HT1080 (cell line): ENCODE results near the gene PHYHD1. TPM values are rescaled to one million over a fixed set of nuclear protein-coding genes. Genes with fewer than 3 reads are reported as not detected.

Source experiments
- DNase-seq: peaks from one replicate; pipeline ENCODE4 v3.0.0-alpha.2; 2015; ENCODE audit warnings: low read depth
- polyA plus RNA-seq, 2 experiments: library from polyadenylated mRNA; depleted of rRNA; stranded (reverse); fragments of >200 nt; gene quantifications; 2 replicates each; pipeline ENCODE4 v1.2.3, GENCODE V29; 2015
- total RNA-seq: library from RNA; depleted of rRNA; stranded (reverse); fragments of >200 nt; shearing (Covaris generic); gene quantifications from 2 replicates; pipeline ENCODE4 v1.2.3, GENCODE V29; 2014; rRNA removed

The PHYHD1 gene
- 0.16 TPM in 1 of 2 replicates, not detected in the other for total RNA-seq
- not detected in 2 replicates for polyA plus RNA-seq (2015; cell fraction: cytosol; rRNA removed)
- not detected in 2 replicates for polyA plus RNA-seq (2015; cell fraction: nucleus; rRNA removed)

DNA sequence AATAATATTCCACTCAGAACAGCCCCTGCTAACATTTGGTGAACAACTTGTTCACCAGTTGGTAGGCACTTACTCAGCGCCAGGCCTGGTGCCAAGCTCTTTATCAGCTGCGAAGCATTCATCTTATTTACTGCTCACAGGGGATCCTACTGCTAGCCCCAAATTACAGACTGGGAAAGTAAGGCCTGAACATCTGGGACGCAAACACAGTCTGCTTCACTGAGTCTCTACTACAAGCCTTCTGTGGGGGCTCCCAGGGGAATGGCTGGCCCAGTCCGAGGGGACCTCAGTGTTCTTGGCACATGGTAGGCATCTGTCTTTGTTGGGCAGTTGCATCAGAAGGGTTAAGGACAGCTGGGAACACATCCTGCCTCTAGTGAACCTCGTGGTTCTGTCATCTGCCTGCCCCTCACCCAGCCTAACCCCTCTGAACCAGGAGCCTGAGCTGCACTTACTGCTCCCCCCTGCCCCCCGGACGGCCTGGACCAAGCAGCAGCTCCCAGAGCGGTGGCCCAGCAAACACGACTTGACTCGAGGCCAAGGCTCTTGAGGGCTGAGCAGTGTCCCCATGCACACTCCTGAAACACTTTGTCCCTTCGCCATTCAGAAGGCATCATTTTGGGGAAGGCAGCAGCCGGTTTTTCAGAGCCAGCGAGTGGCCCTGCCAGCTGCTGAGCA, at the start of gene PHYHD1:
Gene PHYHD1, plus strand, starts transcription at position 602 of the 678 bp plus-strand sequence. CDS start 1,342 bp downstream, outside the sequence.
- no peak for DNase-seq

DNA sequence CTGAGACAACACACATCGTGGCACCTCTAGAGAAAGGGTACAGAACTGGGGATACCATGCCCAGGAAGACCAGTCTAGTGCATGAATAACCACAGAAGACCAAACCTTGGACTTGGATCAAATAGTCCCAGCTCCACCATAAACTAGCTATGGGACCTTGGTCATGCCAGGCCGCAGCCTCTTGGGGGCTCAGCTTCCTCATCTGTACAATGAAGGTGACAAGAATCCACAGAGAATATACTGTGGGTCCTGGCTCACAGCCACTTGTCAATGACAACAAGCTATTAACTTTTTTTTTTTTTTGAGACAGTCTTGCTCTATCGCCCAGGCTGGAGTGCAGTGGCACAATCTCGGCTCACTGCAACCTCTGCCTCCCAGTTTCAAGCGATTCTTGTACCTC, 42.9 kb upstream of the PHYHD1 start:
- DNase-seq: no peak

DNA sequence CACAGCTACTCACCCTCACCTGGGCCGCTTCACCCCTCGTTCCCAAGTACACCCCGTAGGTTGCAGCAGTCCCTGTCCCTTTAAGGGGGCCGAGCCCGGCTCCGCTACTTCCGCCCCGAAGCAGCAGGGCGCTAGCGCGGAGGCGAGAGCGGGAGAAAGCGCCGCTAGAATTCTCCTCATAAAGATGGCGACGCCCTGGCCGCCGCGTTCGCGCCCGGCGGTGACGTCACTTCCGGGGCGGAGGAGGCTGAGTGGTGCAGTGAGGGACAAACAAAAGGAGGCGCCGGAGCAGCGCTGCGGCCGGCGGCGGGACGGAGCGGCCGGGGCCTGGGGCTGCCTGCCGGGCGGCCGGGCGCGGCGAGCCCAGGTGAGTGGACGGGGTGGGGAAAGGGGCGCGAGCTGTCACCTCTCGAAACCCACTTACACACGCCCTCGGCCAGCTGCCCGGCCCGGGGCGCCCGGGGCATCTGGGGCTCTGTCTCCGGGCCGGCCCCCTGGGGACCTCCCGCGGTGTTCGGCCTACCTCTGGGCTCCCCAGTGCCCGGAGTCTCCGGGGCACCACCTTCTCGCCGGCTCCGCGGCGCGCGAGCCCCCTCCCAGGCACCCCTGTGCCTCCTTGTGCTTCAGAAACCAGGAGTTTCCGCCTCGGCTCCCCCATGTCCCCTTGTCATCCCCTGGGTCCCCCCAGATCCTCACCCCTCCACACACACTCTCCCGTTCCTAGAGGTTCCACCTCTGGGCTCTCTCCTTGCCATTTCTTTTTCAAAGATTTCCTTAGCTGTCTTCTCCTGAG, 38.7 kb upstream of the PHYHD1 start, which contains the start of the genes KYAT1 and LRRC8A:
Gene KYAT1, minus strand, starts transcription at position 67 of the 793 bp plus-strand sequence. CDS start 36,545 bp downstream, outside the sequence.
Gene LRRC8A, plus strand, starts transcription at position 250 of the 793 bp plus-strand sequence. CDS start 25,032 bp downstream, outside the sequence.
- DNase-seq: peak; percentile 96

DNA sequence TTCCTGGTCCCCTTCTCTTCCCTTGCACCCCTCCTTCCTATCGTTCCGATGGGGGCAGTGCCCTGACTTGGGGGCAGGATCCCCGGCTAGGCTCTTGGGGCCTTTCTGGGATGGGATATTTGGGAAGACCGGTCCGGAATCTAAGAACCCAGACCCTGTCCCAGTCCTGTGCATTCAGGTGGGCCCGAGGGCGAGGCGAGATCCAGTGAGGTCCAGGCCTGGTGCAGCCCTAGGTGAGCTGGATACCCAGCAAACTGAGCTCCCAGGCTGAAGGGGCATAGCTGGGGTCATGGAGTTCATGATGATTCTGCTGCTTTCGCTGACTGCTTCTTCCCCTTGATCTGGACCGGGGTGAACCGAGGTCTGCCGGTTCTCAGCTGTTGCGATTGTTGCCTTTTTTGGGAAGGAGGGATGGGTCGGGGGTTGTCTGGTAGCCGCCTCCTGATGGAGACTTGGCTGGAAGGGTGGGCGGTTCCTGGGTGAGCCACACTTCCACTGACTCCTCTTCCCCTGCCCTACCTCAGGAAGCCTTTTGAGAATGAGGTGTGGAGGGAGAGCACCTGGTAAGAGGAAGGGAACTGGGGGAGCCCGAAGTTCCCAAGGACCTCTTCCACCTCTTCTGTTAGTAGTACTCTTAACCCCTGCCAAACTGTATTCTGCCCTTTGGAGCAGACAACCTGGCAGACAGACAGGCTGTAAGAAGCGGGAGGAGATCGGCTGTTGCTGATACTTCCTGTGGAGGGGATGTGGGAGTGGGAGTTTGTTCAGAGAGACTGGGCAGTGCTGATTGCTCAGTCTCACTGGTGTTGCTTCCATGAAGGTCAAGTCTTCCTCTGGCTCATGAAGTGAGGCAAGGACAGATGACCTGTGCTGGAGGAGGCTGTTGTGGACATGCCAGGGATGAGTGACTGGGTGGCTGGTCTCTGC, 37.8 kb upstream of the PHYHD1 start:
- no peak for DNase-seq

DNA sequence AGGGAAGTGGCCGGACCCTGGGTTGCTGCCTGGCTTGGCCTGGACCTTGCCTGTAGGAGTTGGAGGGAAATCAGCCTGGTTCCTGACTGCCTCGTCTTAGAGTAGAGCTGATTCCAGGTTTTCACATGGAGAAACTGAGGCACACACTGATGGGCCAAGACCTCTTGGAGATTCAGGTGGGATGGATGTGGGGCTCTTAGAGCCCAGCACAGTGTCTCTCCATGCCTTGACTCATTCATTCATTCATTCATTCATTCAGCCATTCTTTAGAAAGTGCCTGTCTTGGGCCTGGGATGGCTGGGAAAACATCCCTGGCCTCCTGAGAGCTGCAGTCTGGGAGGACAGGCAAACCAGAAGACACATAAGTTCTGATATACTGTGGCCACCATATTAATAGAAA, 36.6 kb upstream of the PHYHD1 start:
- no peak for DNase-seq

DNA sequence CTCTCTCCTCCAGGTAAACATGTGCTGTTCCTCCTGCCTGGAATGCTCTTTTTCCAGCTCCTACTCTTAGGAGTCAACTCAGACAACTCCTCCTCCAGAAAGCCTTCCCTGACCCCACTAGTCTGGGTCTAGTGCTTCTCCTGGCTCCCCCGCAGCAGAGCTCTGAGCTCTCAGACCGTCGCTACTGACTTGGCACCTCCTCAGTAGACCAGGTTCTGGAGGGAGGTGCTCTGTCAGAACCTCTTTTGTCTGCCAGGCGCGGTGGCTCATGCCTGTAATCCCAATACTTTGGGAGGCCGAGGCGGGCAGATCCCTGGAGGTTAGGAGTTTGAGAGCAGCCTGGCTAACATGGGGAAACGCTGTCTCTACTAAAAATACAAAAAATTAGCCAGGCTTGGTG, 35.4 kb upstream of the PHYHD1 start:
- DNase-seq: no peak

DNA sequence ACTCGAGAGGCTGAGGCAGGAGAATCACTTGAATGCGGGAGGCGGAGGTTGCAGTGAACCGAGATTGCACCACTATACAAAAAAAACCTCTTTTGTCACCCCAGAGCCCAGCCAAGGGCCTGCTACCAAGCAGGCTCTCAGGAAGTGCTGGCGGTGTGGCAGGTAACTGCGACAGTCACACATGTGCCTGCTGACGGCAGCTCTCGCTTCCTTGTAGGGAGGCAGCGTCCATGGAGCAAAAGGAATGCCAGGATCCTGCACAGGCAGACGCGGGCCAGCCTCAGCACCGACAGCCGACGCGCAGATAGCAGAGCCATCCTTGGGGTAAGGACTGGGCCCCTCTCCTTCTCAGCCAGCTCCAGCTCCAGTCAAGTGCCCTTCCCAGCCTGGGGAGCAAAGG, 35.0 kb upstream of the PHYHD1 start:
- no peak for DNase-seq

DNA sequence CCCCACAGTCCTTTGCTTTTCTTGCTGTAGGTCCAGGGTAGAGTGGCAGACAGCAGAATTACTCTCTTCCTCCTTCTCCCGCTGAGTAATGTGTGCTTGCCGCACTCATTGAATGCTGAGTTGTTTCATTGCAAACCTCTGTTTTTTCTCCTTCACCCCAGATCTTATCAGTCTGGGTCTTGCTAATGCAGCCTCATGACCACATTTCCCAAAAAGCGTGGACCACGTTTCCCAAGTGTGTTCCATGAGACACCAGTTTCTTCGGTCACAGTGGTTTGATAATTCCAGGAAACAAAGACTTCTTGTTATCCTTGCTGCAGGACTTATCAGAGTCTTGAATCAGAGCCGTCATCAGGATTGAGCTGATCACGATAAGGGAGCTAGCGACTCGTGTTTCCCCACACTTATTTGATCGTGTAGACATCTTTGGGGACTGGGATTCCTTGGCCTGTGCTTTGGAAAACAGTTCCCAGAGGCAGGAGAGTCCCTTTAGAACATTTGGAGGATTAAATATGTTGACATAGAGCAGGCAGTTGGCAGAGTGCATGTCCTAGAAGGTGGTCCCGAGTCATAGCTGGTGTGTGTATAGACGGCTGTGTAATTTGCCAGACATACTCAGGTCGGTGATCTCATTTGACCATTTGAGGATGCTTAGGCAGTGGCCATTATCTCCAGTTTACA, 34.4 kb upstream of the PHYHD1 start:
- no peak for DNase-seq

DNA sequence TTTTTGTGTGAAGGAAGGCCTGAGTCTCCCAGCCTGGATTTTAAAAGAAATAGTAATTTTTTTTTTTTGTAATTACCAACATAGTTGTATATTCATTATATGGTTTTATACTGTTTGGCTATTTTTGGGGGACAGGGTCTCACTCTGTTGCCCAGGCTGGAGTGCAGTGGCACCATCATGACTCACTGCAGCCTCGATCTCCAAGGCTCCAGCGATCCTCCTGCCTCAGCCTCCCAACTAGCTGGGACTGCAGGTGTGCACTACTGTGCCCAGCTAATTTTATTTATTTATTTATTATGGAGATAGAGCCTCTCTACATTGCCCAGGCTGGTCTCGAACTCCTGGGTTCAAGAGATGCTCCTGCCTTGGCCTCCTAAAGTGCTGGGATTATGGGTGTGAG, 33.7 kb upstream of the PHYHD1 start:
- no peak for DNase-seq

DNA sequence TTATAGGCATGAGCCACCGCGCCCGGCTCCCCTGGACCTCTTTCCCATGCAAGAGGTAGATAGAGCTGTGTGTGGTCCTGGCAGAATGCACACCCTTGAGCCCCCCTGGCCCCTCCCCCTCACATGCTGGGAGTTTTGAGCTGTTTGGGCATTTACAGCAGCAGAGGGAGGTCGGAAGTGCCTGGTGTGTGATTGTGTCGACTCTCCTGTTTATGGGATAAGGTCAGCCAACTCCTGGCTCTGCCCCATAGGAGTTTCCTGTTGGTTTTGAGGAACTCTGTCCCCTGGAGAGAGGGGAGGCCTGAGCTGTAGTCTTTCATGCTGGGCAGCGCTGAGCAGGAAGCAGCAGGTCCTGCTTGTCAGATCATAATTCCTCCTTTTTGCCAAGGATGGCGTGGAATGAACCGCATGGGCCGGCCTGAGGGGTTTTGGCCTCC, 32.9 kb upstream of the PHYHD1 start:
- DNase-seq: peak; percentile 47

DNA sequence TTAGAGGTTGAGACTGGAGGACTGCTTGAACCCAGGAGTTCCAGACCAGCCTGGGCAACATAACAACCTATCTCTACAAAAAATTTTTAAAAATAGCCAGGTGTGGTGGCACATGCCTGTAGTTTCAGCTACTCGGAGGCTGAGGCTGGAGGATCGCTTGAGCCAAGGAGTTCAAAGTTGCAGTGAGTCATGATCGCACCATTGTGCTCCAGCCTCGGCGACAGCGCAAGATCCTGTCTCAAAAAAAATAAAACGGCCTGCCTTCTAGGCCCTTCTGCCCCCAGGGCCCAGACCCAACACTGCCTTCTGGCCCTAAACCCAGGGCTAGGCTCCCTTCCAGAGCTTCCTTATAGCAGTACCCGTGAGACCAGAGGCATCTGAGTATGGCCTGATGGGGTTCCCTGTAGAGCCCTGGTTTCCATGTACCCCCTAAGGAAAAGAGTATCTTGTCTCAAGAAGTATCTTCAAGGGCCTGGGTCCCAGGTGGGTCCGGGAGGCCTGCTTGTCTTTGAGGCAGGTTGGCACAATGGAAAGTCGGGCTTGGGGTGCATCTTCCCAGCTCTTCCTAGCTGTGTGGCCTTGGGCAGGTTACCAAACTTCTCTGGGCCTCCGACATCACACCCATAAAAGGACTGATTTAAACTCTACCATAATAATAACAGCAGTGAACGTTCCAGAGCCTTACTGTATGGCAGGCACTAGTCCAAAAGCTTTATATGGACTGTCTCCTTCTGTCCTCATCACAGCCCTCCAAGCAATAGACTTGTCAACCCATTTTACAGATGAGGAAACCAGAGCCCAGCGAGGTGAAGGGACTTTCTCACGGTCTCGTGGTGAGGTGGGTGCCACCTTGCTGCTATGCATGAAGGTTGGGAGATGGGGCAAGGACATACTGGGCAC, 29.2 kb upstream of the PHYHD1 start:
- no peak for DNase-seq

DNA sequence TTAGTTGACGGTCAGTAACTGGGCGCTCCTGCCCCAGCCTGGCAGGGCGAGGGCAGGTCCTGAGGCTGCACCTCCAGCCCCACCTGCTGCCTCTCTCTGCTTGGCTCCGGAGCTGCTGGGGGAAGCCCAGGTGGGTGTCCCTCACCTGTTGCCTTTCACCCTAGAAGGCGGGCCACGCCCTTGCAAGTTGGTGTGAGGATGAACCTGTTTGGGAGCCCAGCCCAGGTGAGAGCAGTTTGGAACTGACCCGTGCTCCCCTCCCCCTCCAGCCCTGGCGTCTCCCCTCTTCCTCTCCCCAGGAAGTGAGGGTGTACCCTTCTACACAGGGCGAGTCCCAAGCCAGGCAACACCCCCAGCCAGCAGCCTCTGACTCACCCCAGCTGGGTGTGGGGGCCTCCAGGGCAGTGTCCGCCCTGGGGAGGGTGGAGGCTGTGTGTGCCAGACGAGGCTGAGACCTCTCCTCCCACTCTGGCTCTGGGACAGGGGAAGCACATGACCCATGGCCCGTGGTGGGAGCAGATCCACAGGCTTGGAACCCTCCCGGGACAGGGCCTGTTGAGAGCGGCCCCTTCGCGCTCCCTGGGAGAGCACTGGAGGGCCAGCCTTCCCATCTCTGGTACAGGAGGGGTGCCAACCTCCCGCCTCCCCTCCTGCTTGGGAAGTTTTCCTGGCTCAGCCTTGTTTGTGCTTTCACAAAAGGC, 28.4 kb upstream of the PHYHD1 start:
- peak; percentile 96 for DNase-seq

DNA sequence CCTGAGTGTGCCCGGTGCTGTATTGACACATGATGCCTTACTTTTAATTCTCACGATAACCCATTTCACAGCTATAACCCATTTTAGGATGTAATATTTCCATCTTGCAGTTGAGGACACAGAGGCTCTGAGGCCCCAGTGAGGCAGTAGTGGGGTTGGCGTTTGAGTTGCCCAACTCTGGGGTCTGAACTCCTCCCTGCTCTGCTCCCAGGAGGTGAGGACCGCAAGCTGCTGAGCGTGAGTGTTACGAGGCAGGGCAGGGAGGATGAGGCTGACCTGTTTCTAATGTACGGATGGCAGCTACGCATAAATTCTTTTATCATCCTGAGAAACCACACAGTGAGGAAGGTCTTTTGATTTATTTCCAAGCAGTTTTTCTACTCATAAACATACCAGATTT, 27.4 kb upstream of the PHYHD1 start:
- DNase-seq: no peak

DNA sequence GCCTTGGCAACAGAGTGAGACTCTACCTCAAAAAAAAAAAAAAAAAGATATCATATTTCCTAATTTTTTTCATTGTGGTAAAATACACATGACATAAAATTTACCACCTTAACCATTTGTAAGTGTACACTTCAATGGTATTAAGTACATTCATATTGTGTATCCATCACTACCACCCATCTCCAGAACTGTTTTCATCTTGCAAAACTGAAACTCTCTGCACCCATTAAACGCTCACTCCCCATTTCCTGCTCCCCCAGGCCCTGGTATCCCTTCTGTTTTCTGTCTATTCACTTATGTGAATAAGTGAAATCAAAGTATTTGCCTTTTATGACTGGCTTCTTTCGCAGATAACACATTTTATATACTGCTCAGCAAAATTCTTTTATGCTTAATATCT, 26.0 kb upstream of the PHYHD1 start:
- DNase-seq: no peak

DNA sequence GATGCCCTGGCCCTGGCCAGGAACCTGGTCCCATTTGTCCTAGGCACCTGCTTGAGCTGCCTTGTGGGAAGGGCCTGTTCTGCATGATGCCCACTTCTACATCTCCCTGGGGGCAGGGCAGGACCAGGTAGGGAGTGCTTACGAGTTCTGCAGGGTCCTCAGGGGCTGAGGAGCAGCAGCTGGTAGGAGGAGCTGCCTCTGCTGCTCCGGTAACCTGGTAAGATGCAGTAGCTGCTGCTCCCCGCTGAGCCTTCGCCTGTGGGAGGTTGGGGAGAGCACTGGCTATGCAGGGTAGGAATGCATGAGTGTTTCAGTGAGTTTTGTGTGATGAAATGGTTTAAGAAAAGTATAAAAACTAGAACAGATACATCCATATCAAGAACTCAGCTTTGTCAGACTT, 25.2 kb upstream of the PHYHD1 start:
- no peak for DNase-seq

DNA sequence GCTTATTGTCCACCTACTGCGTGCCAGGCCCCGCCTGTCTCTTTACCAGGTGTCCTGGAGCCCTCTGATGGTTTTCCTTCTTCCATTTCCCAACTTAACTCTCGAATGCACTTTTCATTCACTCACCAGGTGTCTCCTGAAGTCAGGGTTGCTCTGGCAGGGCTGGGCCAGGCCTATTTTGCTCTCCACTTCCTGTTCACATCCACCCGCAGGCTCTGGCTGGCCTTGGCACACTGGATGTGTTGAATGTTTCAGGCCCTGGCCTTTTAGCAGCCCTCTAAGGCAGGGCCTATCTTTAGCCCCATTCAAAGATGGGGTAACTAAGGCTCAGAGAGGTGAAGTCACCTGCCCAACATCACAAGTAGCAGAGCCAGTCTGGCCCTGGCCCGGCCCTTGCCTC, 22.4 kb upstream of the PHYHD1 start:
- no peak for DNase-seq

DNA sequence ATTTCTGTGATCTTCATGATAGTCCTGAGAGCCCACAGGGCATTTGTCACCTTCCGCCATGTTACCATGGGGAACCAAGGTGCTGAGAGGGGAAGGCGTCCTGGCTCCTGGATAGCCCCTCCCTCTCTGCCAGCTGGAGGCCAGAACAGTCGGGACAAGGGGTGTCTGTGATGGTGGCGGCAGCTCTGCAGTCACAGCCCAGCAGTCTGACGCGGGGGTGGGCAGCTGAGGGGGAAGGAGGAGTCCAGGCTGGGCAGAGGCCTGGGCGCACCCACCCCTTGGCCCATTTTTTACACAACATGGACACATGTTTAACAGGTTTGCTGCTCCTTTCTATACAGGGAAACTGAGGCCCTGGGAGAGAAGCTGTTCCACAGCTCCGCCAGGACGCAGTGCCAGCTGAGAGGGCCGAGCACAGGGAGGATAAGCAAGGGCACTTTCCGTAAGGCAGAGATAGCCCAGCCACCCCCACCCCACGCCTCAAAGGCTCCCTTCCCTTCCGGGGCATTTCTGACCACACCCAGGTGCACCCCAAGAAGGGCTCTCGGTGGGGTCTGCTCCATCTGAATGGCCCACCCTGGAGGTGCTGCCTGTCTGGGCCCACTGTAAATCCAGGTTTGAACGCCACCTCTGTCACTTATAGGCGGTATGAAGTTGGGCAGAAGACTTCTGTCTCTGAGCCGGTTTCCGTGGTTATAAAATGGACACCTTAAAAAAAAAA, 21.8 kb upstream of the PHYHD1 start:
- no peak for DNase-seq
